Measurements from ENCODE around the gene PLAAT1.

PLAAT1 gene

DNA sequence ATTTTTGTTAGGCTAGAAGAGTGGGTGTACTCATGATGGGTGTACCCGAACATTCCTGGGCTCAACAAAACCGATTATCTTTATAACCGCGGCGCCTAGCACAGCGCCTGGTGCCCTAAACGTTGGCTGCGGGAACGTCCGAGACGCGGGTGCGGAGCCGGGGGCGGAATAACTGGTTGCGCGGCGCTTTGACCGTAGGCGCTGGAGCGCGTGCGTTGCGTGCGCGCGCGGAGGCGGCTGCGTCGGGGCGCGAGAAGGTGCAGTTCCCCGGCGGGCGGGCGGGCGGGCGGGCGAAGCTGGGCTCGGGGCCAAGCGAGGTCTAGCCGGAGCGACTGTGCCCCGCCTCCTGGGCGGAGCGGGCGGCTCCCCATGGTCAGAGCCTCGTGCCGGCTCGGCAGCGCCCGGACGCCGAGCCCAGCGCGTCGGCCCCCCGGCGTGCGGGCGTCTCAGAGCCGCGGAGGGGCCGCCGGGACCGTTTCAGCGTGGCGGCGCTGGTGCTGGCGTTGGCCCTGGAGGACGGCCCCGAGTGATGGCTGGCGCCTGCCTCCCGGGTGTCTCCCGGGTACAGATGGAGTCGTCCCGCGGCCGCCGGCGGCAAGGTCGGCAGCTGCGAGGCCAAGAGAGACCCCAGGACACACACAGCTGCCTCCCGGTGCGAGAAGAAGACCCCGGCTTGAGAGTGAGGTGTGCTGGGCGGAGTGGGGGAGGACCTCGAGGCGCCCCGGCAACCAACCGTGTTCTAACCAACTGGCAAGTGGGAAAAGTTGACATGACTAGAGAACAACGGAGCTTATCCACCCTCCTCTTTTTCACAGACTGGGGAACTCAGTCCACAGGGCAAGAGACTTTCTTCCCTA, at the start of gene PLAAT1:
Gene PLAAT1 (plus strand): TSS at position 373 of the 857 bp plus-strand sequence. CDS start 14,429 bp downstream, outside the sequence.
- no peak for FAIRE-seq

DNA sequence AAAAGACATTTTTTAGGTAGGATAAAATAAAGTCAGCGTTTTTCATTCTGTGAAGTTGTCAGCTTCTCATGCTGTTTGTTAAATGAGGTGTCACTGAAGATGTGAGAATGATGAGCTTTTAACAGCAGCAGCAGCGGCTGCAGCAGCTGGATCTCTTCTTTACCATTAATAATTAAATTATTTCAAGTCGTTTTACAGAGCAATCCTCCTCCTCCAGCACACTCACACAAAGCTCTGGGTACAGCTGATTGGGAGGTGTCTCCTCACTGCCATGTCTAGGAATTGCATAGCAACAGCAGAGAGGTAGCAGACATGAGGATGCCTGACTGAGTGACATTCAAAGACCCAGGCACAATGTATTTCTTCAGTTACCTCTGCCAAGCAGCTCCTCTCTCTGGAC, 46.7 kb upstream of the PLAAT1 start:
- FAIRE-seq: no peak

- FAIRE-seq: no peak
Measured at GRCh38 chr3:193196746-193197145, 44.3 kb upstream of the PLAAT1 start.

DNA sequence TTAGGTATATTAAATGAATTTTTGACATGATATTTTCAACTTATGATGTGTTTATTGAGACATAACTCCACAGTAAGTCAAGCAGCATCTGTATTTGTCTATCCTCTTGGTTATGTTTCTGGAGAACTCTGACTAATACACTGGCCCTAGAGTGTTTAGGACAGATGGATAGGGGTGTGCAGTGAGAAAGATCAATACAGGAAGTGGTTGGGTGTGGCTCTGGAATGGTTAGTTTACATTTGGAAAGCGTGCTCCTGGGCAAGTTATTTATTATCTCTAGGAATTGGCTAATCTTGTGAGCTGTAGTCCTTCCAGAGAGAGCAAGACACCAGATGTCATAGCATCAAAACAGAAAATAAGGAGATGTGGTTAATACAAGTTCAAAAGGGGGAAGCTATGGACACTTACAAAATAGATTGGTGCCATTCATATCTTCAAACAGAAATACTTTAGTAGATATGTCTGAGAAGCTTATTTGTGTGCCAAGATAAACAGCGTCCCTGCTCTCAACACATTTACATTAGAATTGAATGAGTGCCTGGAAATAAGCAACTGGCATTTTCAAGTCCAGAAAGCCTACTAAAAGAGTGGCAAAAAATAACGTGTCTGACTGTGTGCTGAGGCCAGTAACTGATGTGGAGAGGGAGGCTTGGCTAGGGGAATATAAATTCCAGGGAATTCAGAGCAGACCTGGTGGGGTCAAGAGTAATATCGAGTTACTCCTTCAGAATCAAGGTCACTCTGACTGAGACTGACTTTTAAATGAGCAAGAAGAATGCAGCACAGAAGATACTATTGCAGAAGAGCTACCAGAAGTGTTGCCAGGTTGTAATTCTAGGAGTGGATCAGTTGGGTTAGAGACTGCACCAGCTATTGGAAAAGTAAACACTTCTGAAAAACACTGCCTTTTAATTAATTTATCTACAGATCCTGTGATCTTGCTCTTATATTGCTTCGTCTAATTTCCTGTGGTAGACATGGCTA, 33.4 kb upstream of the PLAAT1 start:
- FAIRE-seq: no peak

DNA sequence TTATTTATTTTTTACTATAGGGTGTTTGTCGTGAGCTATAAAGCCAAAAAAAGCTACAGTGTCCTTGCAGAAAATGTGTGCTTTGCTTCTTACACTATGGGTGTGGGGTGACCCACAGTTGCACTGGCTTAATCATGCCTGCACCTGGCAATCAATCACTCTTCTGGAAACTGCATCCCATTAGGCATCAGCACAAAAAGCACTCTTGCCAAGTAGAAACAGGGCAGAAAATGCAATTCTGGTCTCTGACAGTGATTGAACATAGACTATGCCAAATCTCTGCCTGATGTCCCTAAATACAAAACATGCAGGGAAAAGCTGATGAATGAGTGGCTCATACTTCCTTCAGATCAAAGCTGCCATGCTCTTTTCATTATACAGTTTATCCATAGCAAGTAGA, 30.4 kb upstream of the PLAAT1 start:
- FAIRE-seq: no peak

DNA sequence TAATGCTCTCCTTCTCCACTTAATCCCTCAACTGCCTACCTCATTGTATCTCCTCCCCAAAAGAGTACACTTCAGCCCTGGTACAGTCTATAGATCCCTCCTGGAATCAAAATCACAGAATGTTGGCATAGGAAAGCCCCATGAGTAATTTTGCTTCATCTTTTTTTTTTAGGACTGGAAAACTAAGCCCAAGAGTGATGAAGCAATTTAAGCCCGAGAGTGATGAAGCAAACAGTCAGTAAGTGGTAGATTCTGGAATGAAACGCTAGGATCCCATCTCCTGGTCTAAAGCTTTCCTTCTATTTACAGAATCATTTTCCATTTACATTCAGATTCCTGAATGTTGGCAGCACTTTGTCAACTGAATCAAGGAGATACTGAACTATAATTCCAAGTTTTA, 29.8 kb upstream of the PLAAT1 start:
- FAIRE-seq: no peak

DNA sequence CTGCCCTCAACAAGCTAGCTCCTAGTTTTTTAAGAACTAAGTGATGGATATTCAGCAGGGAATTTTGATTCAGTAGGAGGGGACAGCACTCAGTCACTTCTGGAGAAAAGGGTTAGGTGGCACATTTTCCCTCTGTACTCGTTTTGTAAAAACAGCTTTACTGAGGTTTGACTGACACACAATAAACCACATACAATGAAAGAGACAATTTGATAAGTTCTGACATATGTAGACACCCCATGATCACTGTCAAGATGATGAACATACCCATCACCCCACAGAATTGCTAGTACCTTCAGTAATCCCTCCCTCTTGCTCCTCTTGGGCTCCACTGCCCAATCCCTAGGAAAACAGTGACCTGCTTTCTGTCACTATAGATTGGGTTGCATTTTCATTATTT, 29.0 kb upstream of the PLAAT1 start:
- no peak for FAIRE-seq

GRCh38 chr3:193212844-193213243, 28.2 kb upstream of the PLAAT1 start:
- no peak for FAIRE-seq

GRCh38 chr3:193214445-193214844, 26.6 kb upstream of the PLAAT1 start:
- FAIRE-seq: no peak

DNA sequence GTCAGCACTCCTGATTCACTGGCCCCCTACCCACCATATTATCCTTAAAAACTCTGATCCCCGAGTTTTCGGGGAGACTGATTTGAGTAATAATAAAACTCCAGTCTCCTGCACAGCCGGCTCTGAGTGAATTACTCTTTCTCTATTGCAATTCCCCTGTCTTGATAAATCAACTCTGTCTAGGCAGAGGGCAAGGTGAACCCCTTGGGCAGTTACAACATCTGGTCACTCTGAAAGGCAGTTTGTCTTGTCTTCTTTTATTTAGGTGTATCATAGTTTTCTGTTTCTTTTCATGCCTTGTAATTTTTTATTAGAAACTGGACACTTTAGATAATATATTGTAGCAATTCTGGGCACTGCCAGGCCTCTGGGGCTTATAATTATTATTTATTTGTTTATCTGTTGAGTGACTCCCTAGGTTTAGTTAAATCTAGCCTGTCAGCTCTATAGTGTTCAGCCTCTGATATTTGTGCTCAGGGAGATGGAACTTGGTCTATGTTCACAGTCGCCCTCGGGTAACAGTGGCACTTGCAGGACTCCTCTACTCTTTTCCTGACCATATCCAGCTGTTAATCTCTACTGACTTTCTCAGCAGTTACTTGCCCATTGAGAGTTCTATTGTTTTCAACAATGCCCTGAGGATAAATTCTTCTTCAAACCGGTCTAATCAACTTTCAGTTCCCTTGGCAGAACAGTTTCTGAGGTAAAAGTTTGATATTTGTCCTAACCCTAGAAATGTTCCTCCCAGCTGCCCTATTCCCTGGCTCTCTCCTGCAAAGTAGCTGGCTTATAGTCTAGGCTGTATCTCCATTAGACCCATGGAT, 15.5 kb upstream of the PLAAT1 start:
- no peak for FAIRE-seq

GRCh38 chr3:193228206-193228605, 12.8 kb upstream of the PLAAT1 start:
- FAIRE-seq: no peak

DNA sequence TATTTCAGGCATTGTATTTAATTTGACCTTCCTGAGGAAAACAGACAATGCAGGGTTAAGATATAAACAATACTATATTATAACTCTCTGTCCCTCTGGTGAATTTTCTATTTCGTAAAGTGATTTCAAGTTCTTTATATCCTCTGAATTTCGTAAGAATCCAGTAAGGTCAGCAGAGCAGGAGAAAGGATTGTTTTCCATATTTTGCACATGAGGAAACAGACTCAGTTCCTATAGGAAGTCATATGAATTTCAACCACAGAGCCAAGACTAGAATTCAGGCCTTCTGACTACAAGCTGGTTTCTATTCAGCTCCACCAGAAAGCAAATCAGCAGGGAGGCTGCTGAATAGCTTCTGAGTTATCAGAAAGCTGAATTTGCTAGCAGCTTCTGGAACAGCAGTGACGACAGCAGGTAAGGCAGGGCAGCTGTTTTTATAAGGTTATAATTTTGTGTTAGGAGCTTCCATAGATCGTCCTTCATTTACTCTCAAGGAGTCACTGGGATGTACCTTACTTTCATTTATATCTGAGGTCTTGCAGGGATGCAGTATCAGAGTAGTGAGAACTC, 11.1 kb upstream of the PLAAT1 start:
- FAIRE-seq: no peak

GRCh38 chr3:193230610-193231009, 10.4 kb upstream of the PLAAT1 start:
- FAIRE-seq: no peak

- no peak for FAIRE-seq
Measured at GRCh38 chr3:193231201-193231600, 9.8 kb upstream of the PLAAT1 start.

DNA sequence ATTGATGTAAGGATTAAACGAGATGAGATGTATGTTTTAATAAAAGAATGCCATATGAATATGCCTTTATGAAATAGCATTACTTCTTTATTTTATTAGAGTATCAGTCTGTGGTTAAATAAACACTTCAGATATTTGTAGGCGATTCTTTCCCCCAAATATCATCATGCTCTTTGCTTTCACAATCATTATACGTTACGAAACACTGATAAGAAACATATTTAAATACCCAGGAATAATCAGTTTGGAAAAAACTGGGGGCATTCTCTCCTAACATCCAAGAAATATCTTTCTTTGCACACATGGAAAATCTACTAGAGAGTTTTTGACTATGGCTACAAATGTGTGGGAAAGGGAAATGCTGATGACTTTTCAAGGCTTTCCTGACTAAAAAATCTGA, 4.4 kb upstream of the PLAAT1 start:
- FAIRE-seq: no peak

DNA sequence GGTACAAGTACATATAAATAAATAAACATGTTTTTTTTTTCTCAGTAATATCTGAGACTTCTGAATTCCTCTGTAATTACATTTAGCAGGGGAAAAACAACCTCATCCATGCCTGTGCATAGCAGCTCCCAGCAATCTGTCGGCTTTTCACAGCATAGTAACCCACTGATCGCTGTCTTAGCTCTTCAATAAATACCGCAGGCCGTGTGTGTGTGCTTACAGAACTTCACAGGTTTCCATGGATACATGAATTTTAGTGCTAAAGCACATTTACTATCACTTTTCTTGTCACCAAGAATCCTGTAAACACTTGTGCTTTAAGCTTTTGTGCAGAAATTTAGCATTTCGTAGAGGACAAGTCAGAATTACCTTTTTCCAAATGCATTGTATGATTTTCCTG, 4.0 kb upstream of the PLAAT1 start:
- no peak for FAIRE-seq

- FAIRE-seq: no peak
Measured at GRCh38 chr3:193240436-193240849, 579 bp upstream of the PLAAT1 start.

DNA sequence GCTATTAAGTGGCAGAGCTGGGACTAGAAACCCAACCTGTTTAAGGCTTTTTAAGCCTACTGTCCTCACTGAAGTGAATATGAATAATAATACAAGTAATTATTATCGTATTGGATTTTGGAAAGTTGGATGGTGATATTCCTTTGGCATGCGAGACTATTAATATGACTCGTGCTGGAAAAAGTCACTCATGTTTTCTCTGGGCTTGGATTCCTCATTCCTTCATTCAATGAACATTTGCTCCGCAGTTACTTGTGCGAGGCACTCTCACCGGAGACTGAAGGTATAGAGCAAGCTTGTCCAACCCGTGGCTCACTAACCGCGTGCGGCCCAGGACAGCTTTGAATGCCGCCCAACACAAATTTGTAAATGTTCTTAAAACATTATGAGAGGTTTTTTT, 694 bp downstream of the PLAAT1 start:
- no peak for FAIRE-seq

DNA sequence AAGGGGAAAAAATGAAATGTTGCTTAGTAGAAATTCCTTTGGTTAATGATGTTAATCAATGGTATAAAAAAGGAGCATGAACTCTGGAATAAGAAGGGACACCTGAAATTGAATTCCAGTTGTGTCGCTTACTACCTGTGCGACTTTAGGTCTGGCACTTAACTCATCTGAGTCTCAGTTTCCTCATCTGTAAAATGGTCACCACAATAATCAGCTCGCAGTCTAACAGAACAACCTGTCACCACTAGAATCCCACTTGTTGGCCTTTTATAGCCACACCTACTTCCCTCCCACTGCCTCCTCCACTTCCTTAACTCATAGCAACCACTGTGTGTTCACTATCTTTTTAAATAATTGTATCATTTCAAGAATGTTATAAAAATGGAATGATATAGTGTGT, 2.5 kb downstream of the PLAAT1 start:
- FAIRE-seq: no peak

GRCh38 chr3:193248848-193249468, 7.9 kb downstream of the PLAAT1 start:
- no peak for FAIRE-seq

GRCh38 chr3:193250492-193250891, 9.5 kb downstream of the PLAAT1 start:
- FAIRE-seq: no peak

All from TTC549 (cell line).